ENCODE measurements around the gene CMTM3. TPM values are rescaled to one million over a fixed set of nuclear protein-coding genes. Genes with fewer than 3 reads are reported as not detected.

The CMTM3 gene
- total RNA-seq, 6 experiments from 2014 or later: 1.6 to 9.6 (median 5.4) TPM

DNA sequence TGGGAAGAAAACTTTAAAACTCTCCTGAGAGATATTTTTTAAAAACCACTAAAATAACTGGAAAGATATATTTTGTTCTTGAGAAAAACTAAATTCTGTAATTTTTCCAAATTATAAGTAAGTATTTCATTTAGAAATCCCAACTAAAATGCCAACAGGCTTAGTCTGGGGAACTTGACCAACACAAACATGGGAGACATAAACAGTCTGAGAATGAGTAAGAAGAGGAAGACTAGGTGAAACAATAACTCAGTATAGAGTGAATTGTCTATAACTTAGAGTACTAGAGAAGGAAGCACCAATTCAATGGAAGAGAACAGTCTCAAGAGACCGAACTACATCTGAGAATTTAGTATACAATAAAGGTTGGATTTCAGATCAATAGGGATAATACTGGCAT, 35.4 kb upstream of the CMTM3 start:
- DNase-seq (no peak), ATAC-seq (no peak)
- Histone ChIP-seq H3K27ac (no peak overlapping the region), H3K27me3 (no peaks in the 10 kb centered on the region), H3K4me1 (no peaks in the 10 kb centered on the region), H3K4me3 (no peak overlapping the region), H3K36me3 (no peaks in the 10 kb centered on the region), H3K9me3 (no peaks in the 10 kb centered on the region)
- TF ChIP-seq, protein P1, sequence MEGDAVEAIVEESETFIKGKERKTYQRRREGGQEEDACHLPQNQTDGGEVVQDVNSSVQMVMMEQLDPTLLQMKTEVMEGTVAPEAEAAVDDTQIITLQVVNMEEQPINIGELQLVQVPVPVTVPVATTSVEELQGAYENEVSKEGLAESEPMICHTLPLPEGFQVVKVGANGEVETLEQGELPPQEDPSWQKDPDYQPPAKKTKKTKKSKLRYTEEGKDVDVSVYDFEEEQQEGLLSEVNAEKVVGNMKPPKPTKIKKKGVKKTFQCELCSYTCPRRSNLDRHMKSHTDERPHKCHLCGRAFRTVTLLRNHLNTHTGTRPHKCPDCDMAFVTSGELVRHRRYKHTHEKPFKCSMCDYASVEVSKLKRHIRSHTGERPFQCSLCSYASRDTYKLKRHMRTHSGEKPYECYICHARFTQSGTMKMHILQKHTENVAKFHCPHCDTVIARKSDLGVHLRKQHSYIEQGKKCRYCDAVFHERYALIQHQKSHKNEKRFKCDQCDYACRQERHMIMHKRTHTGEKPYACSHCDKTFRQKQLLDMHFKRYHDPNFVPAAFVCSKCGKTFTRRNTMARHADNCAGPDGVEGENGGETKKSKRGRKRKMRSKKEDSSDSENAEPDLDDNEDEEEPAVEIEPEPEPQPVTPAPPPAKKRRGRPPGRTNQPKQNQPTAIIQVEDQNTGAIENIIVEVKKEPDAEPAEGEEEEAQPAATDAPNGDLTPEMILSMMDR (IDR thresholded peaks at IDR 0.05): no peak
- TF ChIP-seq POLR2A (IDR thresholded peaks at IDR 0.05): no peak
- intact Hi-C loops (cut with DNase I): no loop called here
- whole genome bisulfite sequencing (ENCODE audit: insufficient coverage, low coverage, low lambda C conversion rate, missing lambda C conversion rate): 93% methylated on average over 1 of the region's 1 CpG

DNA sequence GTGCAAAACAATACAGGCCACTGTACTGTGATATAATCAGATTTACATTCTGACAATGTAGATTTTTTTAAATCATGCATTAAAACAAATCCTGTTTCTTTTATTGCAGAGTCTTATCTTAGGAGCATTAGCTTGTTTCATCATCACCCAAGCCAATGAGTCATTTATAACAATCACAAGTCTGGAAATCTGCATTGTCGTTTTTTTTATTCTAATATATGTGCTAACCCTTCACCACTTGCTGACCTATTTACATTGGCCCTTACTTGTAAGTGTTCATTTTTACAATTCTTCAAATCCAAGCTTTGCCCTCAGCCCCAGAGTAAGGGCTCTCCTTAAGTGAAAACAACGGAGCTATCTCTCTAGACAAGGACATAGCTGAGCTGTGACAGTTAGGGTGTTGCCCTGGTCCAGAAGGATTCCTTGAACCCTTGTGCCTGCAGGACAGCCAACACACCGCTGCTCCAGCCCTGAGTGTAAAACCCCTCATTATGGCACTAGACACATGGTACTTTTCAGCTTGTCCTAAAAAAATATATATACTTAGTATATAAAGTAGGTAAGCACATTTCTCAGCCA, 34.6 kb upstream of the CMTM3 start:
- TF ChIP-seq POLR2A (IDR thresholded peaks at IDR 0.05): no peak
- TF ChIP-seq, protein P1 (IDR thresholded peaks at IDR 0.05): no peak
- H3K27ac ChIP-seq: no peak overlapping the region

DNA sequence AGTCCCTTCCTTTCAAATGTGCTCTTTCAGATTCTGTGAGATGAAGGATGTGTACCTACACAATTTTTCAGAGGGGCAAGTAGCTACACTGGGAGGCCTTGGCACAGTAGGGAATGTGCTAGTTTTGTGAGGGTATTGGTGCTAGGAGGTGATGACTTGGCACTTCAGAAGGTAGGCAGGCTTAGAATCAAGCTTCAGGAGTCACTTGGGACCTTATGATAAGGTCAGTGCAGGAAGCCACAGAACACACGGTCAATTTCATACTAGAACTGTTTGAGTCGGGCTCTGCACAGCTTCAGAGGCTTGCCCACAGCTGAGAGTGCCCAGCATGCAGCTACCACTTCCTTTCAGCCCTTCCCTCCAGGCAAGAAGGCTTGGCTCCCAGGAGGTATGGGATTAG, 32.1 kb upstream of the CMTM3 start:
- no peak overlapping the region for H3K4me3 ChIP-seq
- H3K36me3 ChIP-seq: no peaks in the 10 kb centered on the region
- no peaks in the 10 kb centered on the region for H3K4me1 ChIP-seq
- no peaks in the 10 kb centered on the region for H3K9me3 ChIP-seq
- no peak overlapping the region for H3K27ac ChIP-seq
- ATAC-seq (no peak), DNase-seq (no peak)
- H3K27me3 ChIP-seq: no peaks in the 10 kb centered on the region
- WGBS (ENCODE audit: insufficient coverage, low coverage, low lambda C conversion rate, missing lambda C conversion rate): 80% methylated on average over 1 of the region's 2 CpGs
- no peak for TF ChIP-seq POLR2A (IDR thresholded peaks at IDR 0.05)
- TF ChIP-seq, protein P1 (IDR thresholded peaks at IDR 0.05): no peak
- intact Hi-C loops (cut with DNase I): no loop called here

More for the DNA sequence above, 34.6 kb upstream of the CMTM3 start:
- 54% methylated on average over 3 of the region's 3 CpGs for WGBS (ENCODE audit: insufficient coverage, low coverage, low lambda C conversion rate, missing lambda C conversion rate)
- H3K4me1 ChIP-seq: no peaks in the 10 kb centered on the region
- H3K9me3 ChIP-seq: no peaks in the 10 kb centered on the region
- intact Hi-C loops (cut with DNase I): no loop called here
- no peaks in the 10 kb centered on the region for H3K36me3 ChIP-seq
- no peak for ATAC-seq
- H3K4me3 ChIP-seq: no peak overlapping the region
- DNase-seq: no peak
- H3K27me3 ChIP-seq: no peaks in the 10 kb centered on the region

DNA sequence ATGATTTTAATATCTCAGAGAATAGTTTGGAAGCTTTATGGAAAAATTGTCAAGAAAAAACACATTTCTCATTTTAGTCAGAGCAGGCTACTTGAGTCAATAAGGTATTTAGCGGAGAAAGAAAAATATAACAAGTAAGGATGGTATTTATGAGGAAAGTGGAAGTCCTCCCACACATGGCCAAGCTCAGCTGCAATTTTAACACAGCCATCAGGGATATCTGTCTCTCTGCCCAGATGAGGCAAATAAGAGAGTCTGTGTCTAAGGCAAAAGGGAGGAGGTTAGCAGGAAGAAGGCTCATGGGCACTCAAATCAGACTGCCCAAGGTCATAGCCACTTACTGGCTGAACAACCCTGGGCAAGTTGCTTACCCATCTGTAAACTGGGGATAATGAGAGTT, 30.4 kb upstream of the CMTM3 start:
- no peak overlapping the region for H3K27ac ChIP-seq
- H3K9me3 ChIP-seq: no peaks in the 10 kb centered on the region
- DNase-seq (no peak), ATAC-seq (no peak)
- peaks cover 0 to 6% of the 10 kb centered on the region in 2 donors for H3K27me3 ChIP-seq
- H3K4me3 ChIP-seq: no peak overlapping the region
- intact Hi-C loops (cut with DNase I): no loop called here
- 85% methylated on average over 1 of the region's 1 CpG for WGBS (ENCODE audit: insufficient coverage, low coverage, low lambda C conversion rate, missing lambda C conversion rate)
- no peak for TF ChIP-seq POLR2A (IDR thresholded peaks at IDR 0.05)
- TF ChIP-seq, protein P1 (IDR thresholded peaks at IDR 0.05): no peak
- H3K4me1 ChIP-seq: peaks cover 0 to 3% (median 0%) of the 10 kb centered on the region in 4 donors
- no peaks in the 10 kb centered on the region for H3K36me3 ChIP-seq
